ENCODE measurements around the gene PRKCA.

DNA sequence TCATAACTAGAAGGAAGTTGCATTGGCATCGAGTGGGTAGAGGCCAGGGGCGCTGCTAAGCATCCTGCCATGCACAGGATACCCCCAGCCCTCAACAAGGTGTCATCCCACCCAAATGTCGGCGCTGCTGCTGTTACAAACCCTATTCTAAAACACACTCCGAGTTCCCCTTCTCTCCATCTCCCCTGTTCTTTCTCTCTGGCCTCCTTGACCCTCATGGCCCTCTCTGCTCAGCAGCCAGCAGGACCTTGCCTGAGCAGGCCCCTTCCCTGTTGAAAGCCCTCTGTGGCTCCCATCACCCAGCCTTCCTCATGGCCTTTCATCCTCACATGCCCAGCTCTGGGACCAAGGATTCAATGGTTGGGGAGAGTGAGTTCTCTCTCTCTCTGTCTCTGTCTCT, 510.2 kb downstream of the PRKCA start:
- TF ChIP-seq ZNF431 (CRISPR knock-in tag; IDR thresholded peaks at IDR 0.05; ENCODE audit: borderline replicate concordance, low read depth) = no peak
- no peak for TF ChIP-seq SETDB1 (CRISPR knock-in tag; IDR thresholded peaks at IDR 0.05; ENCODE audit: borderline replicate concordance)
- no peak for TF ChIP-seq POLR2A (IDR thresholded peaks at IDR 0.05; ENCODE audit: insufficient read depth in 1 of 2, low read depth in 2 of 2, low read length in 2 of 2)
- no peak for TF ChIP-seq GABPB1 (CRISPR knock-in tag; IDR thresholded peaks at IDR 0.05)
- no peak for TF ChIP-seq ZNF121 (CRISPR knock-in tag; IDR thresholded peaks at IDR 0.05)
- TF ChIP-seq MYC (CRISPR knock-in tag; IDR thresholded peaks at IDR 0.05; ENCODE audit: borderline replicate concordance) = no peak
- no peak for TF ChIP-seq BHLHE40 (IDR thresholded peaks at IDR 0.05; ENCODE audit: low read length)
- no peak for TF ChIP-seq CAMTA2 (CRISPR knock-in tag; IDR thresholded peaks at IDR 0.05; ENCODE audit: borderline replicate concordance)
- no peak for TF ChIP-seq ZNF367 (CRISPR knock-in tag; IDR thresholded peaks at IDR 0.05; ENCODE audit: borderline replicate concordance)
- TF ChIP-seq SNRNP70 (IDR thresholded peaks at IDR 0.05; ENCODE audit: low read depth, low read length) = no peak
- no peak for TF ChIP-seq NFIC (IDR thresholded peaks at IDR 0.05; ENCODE audit: low read length)
- TF ChIP-seq, protein P1, sequence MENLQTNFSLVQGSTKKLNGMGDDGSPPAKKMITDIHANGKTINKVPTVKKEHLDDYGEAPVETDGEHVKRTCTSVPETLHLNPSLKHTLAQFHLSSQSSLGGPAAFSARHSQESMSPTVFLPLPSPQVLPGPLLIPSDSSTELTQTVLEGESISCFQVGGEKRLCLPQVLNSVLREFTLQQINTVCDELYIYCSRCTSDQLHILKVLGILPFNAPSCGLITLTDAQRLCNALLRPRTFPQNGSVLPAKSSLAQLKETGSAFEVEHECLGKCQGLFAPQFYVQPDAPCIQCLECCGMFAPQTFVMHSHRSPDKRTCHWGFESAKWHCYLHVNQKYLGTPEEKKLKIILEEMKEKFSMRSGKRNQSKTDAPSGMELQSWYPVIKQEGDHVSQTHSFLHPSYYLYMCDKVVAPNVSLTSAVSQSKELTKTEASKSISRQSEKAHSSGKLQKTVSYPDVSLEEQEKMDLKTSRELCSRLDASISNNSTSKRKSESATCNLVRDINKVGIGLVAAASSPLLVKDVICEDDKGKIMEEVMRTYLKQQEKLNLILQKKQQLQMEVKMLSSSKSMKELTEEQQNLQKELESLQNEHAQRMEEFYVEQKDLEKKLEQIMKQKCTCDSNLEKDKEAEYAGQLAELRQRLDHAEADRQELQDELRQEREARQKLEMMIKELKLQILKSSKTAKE (CRISPR knock-in tag; IDR thresholded peaks at IDR 0.05; ENCODE audit: borderline replicate concordance) = no peak
- TF ChIP-seq, protein P2, sequence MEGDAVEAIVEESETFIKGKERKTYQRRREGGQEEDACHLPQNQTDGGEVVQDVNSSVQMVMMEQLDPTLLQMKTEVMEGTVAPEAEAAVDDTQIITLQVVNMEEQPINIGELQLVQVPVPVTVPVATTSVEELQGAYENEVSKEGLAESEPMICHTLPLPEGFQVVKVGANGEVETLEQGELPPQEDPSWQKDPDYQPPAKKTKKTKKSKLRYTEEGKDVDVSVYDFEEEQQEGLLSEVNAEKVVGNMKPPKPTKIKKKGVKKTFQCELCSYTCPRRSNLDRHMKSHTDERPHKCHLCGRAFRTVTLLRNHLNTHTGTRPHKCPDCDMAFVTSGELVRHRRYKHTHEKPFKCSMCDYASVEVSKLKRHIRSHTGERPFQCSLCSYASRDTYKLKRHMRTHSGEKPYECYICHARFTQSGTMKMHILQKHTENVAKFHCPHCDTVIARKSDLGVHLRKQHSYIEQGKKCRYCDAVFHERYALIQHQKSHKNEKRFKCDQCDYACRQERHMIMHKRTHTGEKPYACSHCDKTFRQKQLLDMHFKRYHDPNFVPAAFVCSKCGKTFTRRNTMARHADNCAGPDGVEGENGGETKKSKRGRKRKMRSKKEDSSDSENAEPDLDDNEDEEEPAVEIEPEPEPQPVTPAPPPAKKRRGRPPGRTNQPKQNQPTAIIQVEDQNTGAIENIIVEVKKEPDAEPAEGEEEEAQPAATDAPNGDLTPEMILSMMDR (CRISPR knock-in tag; IDR thresholded peaks at IDR 0.05) = no peak

Data from HepG2 (cell line).